NOMO-1 treated with dmso at 0.1 percent for 144 hours (cell line): ENCODE results near the gene HYI.

Experiments used
- DNase-seq: peaks from one replicate; lab custom pipeline; 2025; ENCODE audit not compliant: unreplicated experiment; lab: John Stamatoyannopoulos, UW

Gene HYI

GRCh38 chr1:43405219-43405875, 48.4 kb downstream of the HYI start:
- no peak for DNase-seq

GRCh38 chr1:43404353-43404752, 49.4 kb downstream of the HYI start:
- no peak for DNase-seq

GRCh38 chr1:43402089-43402865, 51.5 kb downstream of the HYI start:
- DNase-seq = no peak
